H9 (cell line): ENCODE results near the gene ABHD3. TPM values are rescaled to one million over a fixed set of nuclear protein-coding genes. Genes with fewer than 3 reads are reported as not detected.

Experiments used
- DNase-seq: peaks from one replicate; pipeline ENCODE4 v3.0.0-alpha.2; 2017
- H2AFZ ChIP-seq: one replicate; pipeline ENCODE4 v1.6.1; 2013; ENCODE audit warnings: mild to moderate bottlenecking, low read length, control low read depth, moderate library complexity
- H2AK5ac ChIP-seq: 2 replicates; pipeline ENCODE4 v1.6.1; 2013; ENCODE audit warnings: low read length, control low read depth, mixed read lengths; ENCODE audit not compliant: insufficient read length
- H2BK120ac ChIP-seq: one replicate; pipeline ENCODE4 v1.6.1; 2013; ENCODE audit warnings: low read depth, mild to moderate bottlenecking, low read length, control low read depth, inconsistent platforms; ENCODE audit not compliant: poor library complexity, severe bottlenecking
- H2BK12ac ChIP-seq: 2 replicates; pipeline ENCODE4 v1.6.1; 2013; ENCODE audit warnings: low read length, control low read depth, mixed read lengths, low read depth; ENCODE audit not compliant: insufficient read length
- H2BK15ac ChIP-seq: 2 replicates; pipeline ENCODE4 v1.6.1; 2013; ENCODE audit warnings: low read depth, low read length, control low read depth
- H2BK20ac ChIP-seq: one replicate; pipeline ENCODE4 v1.6.1; 2013; ENCODE audit warnings: low read depth, mild to moderate bottlenecking, low read length, control low read depth, inconsistent platforms; ENCODE audit not compliant: poor library complexity, severe bottlenecking
- H2BK5ac ChIP-seq: 2 replicates; pipeline ENCODE4 v1.6.1; 2013; ENCODE audit warnings: low read length, control low read depth, mixed read lengths; ENCODE audit not compliant: insufficient read length
- H3K14ac ChIP-seq: 2 replicates; pipeline ENCODE4 v1.6.1; 2013; ENCODE audit warnings: low read length, control low read depth; ENCODE audit not compliant: insufficient read depth
- H3K18ac ChIP-seq: 2 replicates; pipeline ENCODE4 v1.6.1; 2013; ENCODE audit warnings: low read depth, mild to moderate bottlenecking, mixed read lengths, low read length, control low read depth; ENCODE audit not compliant: insufficient read length
- H3K23ac ChIP-seq: 2 replicates; pipeline ENCODE4 v1.6.1; 2013; ENCODE audit warnings: low read length, control low read depth, mixed read lengths, low read depth; ENCODE audit not compliant: insufficient read length
- H3K23me2 ChIP-seq: 2 replicates; pipeline ENCODE4 v1.6.1; 2013; ENCODE audit warnings: low read depth, mild to moderate bottlenecking, mixed read lengths, low read length, control low read depth; ENCODE audit not compliant: insufficient read length, poor library complexity, severe bottlenecking
- H3K27ac ChIP-seq: 2 replicates; pipeline ENCODE4 v1.5.1; 2013; ENCODE audit warnings: low read length, control low read depth, mixed read lengths, low read depth; ENCODE audit not compliant: insufficient read length
- H3K27me3 ChIP-seq: 2 replicates; pipeline ENCODE4 v1.6.1; 2013; ENCODE audit warnings: low read length, control low read depth, inconsistent platforms; ENCODE audit not compliant: insufficient read depth
- H3K4ac ChIP-seq: 2 replicates; pipeline ENCODE4 v1.6.1; 2013; ENCODE audit warnings: low read depth, mild to moderate bottlenecking, control low read depth, inconsistent platforms, low read length, moderate library complexity
- H3K4me1 ChIP-seq: 2 replicates; pipeline ENCODE4 v1.6.1; 2013; ENCODE audit warnings: low read length, control low read depth, inconsistent platforms; ENCODE audit not compliant: insufficient read depth
- H3K4me2 ChIP-seq: 2 replicates; pipeline ENCODE4 v1.6.1; 2013; ENCODE audit warnings: low read length, control low read depth, mixed read lengths; ENCODE audit not compliant: insufficient read length, insufficient read depth
- H3K56ac ChIP-seq: 2 replicates; pipeline ENCODE4 v1.6.1; 2013; ENCODE audit warnings: low read depth, mild to moderate bottlenecking, mixed read lengths, low read length, control low read depth; ENCODE audit not compliant: insufficient read length
- H3K79me1 ChIP-seq: 2 replicates; pipeline ENCODE4 v1.6.1; 2013; ENCODE audit warnings: low read depth, mild to moderate bottlenecking, moderate library complexity, low read length, control low read depth, inconsistent platforms; ENCODE audit not compliant: insufficient read depth, poor library complexity, severe bottlenecking
- H3K79me2 ChIP-seq: 2 replicates; pipeline ENCODE4 v1.6.1; 2013; ENCODE audit warnings: low read length, control low read depth, inconsistent platforms; ENCODE audit not compliant: insufficient read depth
- H3K9ac ChIP-seq: 2 replicates; pipeline ENCODE4 v1.6.1; 2013; ENCODE audit warnings: low read length, control low read depth, mixed read lengths; ENCODE audit not compliant: insufficient read length; ENCODE audit errors: extremely low read depth
- H3K9me3 ChIP-seq: one replicate; pipeline ENCODE4 v1.6.1; 2013; ENCODE audit warnings: low read depth, low read length, inconsistent platforms; ENCODE audit not compliant: control insufficient read depth
- H3T11ph ChIP-seq: one replicate; pipeline ENCODE4 v1.6.1; 2013; ENCODE audit warnings: mild to moderate bottlenecking, low read length, control low read depth, inconsistent platforms
- H4K20me1 ChIP-seq: one replicate; pipeline ENCODE4 v1.6.1; 2013; ENCODE audit not compliant: control insufficient read depth, insufficient read length, insufficient read depth
- H4K5ac ChIP-seq: 2 replicates; pipeline ENCODE4 v1.6.1; 2013; ENCODE audit warnings: low read depth, mild to moderate bottlenecking, mixed read lengths, low read length, control low read depth; ENCODE audit not compliant: insufficient read length
- H4K8ac ChIP-seq: replicated peaks from 2 replicates; pipeline ENCODE4 v1.6.1; 2013; ENCODE audit warnings: low read length, control low read depth, mixed read lengths, low read depth; ENCODE audit not compliant: insufficient read length
- H4K91ac ChIP-seq: 2 replicates; pipeline ENCODE4 v1.6.1; 2013; ENCODE audit warnings: low read depth, mild to moderate bottlenecking, moderate library complexity, mixed read lengths, low read length, control low read depth; ENCODE audit not compliant: insufficient read length
- H3K27ac Mint-ChIP-seq, 3 experiments: 2 replicates in 2 of 3; 3 replicates in 1 of 3; pipeline ENCODE4 v1.8.0; 2020 to 2021; ENCODE audit warnings: mixed read lengths in 3 of 3, mild to moderate bottlenecking in 1 of 3, moderate library complexity in 1 of 3
- H3K27me3 Mint-ChIP-seq: 2 replicates; pipeline ENCODE4 v1.8.0; 2021; ENCODE audit warnings: low read depth, mild to moderate bottlenecking, moderate library complexity, mixed read lengths
- H3K36me3 Mint-ChIP-seq, 3 experiments: 2 replicates in 2 of 3; 3 replicates in 1 of 3; pipeline ENCODE4 v1.8.0; 2020 to 2021; ENCODE audit warnings: low read depth in 3 of 3, mixed read lengths in 3 of 3; ENCODE audit not compliant: insufficient read depth in 1 of 3
- H3K4me1 Mint-ChIP-seq, 2 experiments: 2 replicates each; pipeline ENCODE4 v1.8.0; 2020; ENCODE audit warnings: mixed read lengths in 2 of 2
- H3K4me3 Mint-ChIP-seq, 2 experiments: 2 replicates in 1 of 2; 3 replicates in 1 of 2; pipeline ENCODE4 v1.8.0; 2020 to 2021; ENCODE audit warnings: mild to moderate bottlenecking in 2 of 2, mixed read lengths in 2 of 2, moderate library complexity in 1 of 2
- H3K9me3 Mint-ChIP-seq, 2 experiments: 2 replicates in 1 of 2; 3 replicates in 1 of 2; pipeline ENCODE4 v1.8.0; 2020; ENCODE audit warnings: mild to moderate bottlenecking in 2 of 2, mixed read lengths in 2 of 2, moderate library complexity in 1 of 2
- WGBS: extraction: QIAGEN DNeasy Blood & Tissue Kit; methylation state at CpG from one replicate; pipeline ENCODE4 v1.1.7; 2013; ENCODE audit warnings: missing lambda C conversion rate, low lambda C conversion rate, mixed read lengths; ENCODE audit not compliant: insufficient read length; ENCODE audit errors: extremely low coverage; 5-methylcytosine and 5-hydroxymethylcytosine counted together
- total RNA-seq: library from RNA; stranded (reverse); gene quantifications from 2 replicates; pipeline ENCODE4 v1.2.1, GENCODE V29; 2021
- TF ChIP-seq, protein P1 (sequence below): fragments of 200-600 bp; sonication (generic); conservative IDR thresholded peaks from 3 replicates; pipeline ENCODE4 v1.8.0; 2021; ENCODE audit warnings: antibody characterized with exemption, mild to moderate bottlenecking

The ABHD3 gene
- total RNA-seq, 1 experiment from 2014 or later, result 12.0 TPM

DNA sequence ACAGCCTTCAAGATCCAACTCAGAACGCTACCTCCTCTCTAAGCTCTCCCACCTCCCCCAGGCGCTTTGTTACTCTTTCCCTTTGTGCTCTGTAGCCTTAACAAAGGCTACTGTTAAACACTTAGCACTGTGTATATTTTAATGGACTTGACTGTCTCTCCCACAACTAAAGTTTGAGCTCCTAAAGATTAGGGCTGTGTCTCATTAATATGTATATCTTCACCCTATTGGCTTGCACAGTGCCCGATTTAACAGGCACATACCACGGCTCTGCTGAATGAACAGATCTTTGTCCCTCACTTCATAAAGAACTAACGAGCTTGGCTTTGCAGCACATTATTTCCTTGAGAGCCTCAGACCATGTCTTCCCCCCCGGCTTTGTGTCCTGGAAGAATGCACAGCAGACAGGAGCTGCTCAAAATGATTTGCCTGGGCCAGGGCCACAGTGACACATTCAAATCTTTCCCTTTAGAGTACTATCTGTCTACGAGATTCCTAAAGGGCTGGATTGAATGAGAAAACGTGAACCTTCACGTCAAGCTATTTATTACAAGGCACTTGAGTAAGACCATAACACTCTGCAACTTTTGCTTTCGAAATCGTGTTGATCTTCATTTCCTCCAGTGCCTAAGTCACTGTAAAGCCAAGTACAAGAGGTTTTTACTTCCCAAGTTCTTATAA, 22.1 kb downstream of the ABHD3 start:
- Histone ChIP-seq H4K20me1 (no peaks in the 10 kb centered on the region), H4K5ac (no peak overlapping the region), H2BK12ac (no peak overlapping the region), H2BK20ac (no peak overlapping the region), H2BK120ac (no peak overlapping the region), H3K4me2 (no peak overlapping the region), H4K91ac (no peak overlapping the region), H3K4ac (no peak overlapping the region), H3K56ac (no peak overlapping the region), H2AFZ (no peak overlapping the region), H3K27ac (no peak overlapping the region), H4K8ac (no peak overlapping the region), H3K23me2 (no peaks in the 10 kb centered on the region), H3K9me3 (no peaks in the 10 kb centered on the region), H3K79me2 (no peaks in the 10 kb centered on the region), H3K27me3 (no peaks in the 10 kb centered on the region), H2BK15ac (no peak overlapping the region), H3T11ph (no peak overlapping the region), H3K4me1 (no peaks in the 10 kb centered on the region; the same call in 1 of the 2 replicates), H3K79me1 (no peaks in the 10 kb centered on the region), H3K14ac (no peak overlapping the region), H3K9ac (no peak overlapping the region), H3K18ac (no peak overlapping the region), H3K23ac (no peak overlapping the region), H2BK5ac (no peak overlapping the region), H2AK5ac (no peak overlapping the region)
- DNase-seq, result no peak
- Mint-ChIP-seq H3K36me3 (no peaks in the 10 kb centered on the region), H3K4me1 (peaks cover 7 to 11% of the 10 kb centered on the region in 2 experiments), H3K4me3 (no peak overlapping the region), H3K27me3 (no peaks in the 10 kb centered on the region), H3K27ac (peak overlapping the region in 1 of 3 experiments; percentile 94; a peak in 1 of 7 replicates), H3K9me3 (no peaks in the 10 kb centered on the region)
- no CpG with 5 or more reads among the region's 11 CpGs for WGBS
- TF ChIP-seq, protein P1, sequence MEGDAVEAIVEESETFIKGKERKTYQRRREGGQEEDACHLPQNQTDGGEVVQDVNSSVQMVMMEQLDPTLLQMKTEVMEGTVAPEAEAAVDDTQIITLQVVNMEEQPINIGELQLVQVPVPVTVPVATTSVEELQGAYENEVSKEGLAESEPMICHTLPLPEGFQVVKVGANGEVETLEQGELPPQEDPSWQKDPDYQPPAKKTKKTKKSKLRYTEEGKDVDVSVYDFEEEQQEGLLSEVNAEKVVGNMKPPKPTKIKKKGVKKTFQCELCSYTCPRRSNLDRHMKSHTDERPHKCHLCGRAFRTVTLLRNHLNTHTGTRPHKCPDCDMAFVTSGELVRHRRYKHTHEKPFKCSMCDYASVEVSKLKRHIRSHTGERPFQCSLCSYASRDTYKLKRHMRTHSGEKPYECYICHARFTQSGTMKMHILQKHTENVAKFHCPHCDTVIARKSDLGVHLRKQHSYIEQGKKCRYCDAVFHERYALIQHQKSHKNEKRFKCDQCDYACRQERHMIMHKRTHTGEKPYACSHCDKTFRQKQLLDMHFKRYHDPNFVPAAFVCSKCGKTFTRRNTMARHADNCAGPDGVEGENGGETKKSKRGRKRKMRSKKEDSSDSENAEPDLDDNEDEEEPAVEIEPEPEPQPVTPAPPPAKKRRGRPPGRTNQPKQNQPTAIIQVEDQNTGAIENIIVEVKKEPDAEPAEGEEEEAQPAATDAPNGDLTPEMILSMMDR, result no peak
